GM21447 (cell line): ENCODE data around the gene BLVRA.
A peak's percentile ranks its signal among the peaks of the same experiment; 100 is the strongest.
"Not testable (repeated sequence)": the region's sequence is repeated elsewhere in the genome, so short reads cannot be mapped to it uniquely, and the experiment has no call there.

Experiments used
- ATAC-seq: cut with Tn5 transposase; IDR thresholded peaks from one replicate; pipeline ENCODE4 v1.9.1; 2021; ENCODE audit not compliant: unreplicated experiment

The BLVRA gene

DNA sequence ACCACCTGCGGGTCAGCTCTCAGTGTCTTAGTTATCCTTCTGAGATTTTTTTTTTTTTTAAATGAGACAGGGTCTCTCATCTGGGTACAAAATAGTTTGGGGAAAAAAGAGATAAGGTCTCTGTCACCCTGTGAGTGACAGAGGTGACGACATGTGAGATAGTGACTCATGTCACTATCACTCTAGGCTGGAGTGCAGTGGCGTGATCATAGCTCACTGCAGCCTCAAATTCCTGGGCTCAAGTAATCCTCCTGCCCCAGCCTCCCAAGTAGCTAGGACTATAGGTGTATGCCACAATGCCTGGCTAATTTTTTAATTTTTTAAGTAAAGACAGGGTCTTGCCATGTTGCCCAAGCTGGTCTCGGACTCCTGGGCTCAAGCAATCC is 10.4 kb downstream of the BLVRA start:
- ATAC-seq, result no peak

DNA sequence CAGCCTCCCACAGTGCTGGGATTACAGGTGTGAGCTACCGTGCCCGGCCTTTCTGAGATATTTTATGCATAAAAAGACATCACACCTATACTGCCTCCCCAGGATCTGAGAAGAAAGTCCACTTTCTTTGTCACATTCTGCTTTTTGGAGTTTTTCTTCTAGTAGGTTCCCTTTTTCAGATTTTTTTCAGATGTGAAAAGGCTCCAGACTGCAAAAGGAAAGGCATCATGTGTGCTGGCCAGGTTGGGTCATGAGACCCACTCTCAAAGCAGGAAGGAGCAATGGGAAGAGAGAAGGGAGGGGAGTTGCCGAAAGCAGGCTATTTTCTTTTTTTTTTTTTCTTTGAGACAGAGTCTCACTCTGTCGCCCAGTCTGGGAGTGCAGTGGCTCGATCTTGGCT is 10.8 kb downstream of the BLVRA start:
- ATAC-seq, result no peak

DNA sequence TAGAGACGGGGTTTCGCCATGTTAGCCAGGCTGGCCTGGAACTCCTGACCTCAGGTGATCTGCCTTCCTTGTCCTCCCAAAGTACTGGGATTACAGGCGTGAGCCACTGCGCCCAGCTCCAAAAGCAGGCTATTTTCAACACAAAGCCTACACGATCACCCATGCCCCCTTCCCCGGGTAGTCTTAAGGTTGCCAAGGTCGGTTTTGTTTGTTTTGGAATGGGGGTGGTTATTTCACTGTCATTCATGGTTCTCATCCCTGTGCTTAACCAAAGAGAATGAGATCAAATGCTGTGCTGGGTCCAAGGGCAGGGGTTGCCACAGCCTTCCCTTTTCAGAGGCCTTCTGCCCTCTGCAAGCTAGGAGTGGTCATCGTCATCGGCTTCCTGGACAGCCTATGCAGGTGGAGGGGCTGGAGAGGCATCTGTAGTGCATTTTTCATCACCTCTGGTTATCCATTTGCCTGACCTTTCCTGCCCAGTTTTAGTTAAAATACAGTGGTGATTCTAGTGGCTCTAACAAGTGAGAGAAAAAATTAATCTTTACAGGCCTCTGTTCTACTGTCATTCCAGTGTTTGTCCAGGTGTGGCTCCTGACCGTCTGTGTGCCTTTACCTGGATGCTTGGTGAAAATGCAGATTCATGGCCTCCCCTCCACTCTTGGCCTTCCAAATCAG is 11.4 kb downstream of the BLVRA start:
- no peak for ATAC-seq

GRCh38 chr7:43771128-43771527 is 12.6 kb downstream of the BLVRA start:
- no peak for ATAC-seq

DNA sequence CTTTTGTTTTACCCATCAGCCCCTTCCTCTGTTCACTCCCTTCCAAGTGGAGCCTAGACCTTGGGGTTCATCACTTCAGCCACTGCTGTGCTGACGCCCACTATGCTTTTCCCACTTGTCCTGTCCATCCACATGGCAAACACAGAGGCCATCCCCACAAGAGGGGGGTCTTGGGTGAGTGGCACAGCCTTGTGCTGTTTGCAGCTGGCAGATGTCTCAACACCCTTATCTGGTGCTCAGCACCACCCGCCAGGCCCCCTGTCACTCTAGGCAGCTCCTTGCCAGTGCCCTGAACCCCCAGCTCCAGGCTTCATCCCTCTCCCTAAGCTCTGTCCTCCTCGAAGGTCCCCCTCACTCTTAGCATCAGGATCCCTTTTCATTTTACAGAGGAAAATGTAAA is 13.1 kb downstream of the BLVRA start:
- no peak for ATAC-seq

DNA sequence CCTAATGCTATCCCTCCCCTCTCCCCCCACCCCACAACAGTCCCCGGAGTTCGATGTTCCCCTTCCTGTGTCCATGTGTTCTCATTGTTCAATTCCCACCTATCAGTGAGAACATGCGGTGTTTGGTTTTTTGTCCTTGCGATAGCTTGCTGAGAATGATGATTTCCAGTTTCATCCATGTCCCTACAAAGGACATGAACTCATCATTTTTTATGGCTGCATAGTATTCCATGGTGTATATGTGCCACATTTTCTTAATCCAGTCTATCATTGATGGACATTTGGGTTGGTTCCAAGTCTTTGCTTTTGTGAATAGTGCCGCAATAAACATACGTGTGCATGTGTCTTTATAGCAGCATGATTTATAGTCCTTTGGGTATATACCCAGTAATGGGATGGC is 14.8 kb downstream of the BLVRA start:
- ATAC-seq, result not testable (repeated sequence)

- not testable (repeated sequence) for ATAC-seq
These were observed 16.8 kb downstream of the BLVRA start for GRCh38 chr7:43775255-43775654.

DNA sequence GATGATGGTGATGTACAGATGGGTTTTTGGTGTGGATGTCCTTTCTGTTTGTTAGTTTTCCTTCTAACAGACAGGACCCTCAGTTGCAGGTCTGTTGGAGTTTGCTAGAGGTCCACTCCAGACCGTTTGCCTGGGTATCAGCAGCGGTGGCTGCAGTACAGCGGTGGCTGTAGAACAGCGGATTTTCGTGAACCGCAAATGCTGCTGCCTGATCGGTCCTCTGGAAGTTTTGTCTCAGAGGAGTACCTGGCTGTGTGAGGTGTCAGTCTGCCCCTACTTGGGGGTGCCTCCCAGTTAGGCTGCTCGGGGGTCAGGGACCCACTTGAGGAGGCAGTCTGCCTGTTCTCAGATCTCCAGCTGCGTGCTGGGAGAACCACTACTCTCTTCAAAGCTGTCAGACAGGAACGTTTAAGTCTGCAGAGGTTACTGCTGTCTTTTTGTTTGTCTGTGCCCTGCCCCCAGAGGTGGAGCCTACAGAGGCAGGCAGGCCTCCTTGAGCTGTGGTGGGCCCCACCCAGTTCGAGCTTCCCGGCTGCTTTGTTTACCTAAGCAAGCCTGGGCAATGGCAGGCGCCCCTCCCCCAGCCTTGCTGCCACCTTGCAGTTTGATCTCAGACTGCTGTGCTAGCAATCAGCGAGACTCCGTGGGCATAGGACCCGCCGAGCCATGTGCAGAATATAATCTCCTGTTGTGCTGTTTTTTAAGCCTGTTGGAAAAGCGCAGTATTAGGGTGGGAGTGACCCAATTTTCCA is 20.0 kb downstream of the BLVRA start:
- ATAC-seq, result not testable (repeated sequence)

DNA sequence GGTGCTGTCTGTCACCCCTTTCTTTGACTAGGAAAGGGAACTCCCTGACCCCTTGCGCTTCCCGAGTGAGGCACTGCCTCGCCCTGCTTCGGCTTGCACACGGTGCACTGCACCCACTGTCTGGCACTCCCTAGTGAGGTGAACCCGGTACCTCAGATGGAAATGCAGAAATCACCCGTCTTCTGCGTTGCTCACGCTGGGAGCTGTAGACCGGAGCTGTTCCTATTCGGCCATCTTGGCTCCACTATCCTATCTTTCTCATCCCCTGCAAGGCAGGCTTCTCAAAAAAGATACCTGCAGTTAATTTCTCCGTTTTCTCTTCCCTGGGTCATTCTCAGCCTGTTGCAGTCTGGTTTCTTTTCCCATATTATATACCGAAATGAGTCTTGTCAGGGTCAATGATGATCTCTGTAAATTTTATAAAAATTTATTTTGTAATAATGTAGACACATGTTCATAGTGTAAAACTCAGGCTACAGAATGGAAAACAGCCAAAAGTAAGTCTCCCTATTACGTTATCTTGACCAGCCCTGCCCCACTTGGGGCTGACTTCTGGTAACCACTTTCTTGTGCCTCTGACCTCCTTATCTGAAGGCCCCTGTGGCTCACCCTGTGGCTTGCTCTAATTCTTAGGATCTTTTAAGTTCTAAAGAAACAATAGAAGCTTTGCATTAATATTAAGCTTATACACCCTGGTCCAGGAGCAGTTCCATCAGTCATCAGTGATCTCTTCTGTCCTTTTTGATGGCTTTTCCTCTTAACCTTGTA is 20.7 kb downstream of the BLVRA start:
- no peak for ATAC-seq

- ATAC-seq, result no peak
These were observed 23.5 kb downstream of the BLVRA start for GRCh38 chr7:43781726-43782607.

DNA sequence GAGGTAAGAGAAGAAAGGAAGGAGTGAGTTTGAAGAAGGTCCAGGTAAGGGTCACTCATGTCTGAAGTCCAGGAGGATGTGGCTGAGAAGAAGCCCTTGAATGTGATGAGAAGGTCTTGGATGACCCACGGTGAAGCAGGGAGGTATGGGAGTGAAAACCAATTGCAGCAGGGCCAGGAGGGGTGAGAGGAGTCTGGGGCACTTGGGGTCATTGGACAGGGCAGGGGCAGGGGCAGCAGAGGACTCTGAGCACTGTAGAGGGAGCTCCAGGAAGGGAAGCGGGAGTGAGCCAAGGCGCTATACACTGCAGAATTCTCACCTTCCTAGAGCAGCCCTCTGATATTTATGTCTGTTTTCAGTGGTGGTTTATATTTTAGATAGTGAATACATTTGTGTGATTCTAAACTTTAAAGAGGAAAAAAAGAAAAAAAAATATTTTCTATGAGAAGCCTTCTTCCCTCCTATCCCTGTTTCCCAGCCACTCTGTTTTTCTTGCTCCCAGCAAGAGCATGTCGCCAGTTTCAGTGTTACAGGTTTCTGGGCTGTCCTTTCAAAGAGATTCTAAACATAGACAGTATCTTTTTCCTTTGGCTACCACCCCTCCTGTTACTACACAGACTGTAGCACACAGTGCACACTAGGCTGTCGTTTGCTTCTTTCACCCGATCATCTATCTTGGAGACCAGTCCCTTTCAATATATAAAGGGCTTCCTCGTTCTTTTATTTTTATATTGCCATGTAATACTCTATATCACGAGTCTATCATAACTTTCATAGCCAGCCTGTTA is 24.5 kb downstream of the BLVRA start:
- no peak for ATAC-seq

- no peak for ATAC-seq
These were observed 25.6 kb downstream of the BLVRA start for GRCh38 chr7:43784030-43784584.

GRCh38 chr7:43784585-43785087 is 26.2 kb downstream of the BLVRA start:
- ATAC-seq, result peak; percentile 98

DNA sequence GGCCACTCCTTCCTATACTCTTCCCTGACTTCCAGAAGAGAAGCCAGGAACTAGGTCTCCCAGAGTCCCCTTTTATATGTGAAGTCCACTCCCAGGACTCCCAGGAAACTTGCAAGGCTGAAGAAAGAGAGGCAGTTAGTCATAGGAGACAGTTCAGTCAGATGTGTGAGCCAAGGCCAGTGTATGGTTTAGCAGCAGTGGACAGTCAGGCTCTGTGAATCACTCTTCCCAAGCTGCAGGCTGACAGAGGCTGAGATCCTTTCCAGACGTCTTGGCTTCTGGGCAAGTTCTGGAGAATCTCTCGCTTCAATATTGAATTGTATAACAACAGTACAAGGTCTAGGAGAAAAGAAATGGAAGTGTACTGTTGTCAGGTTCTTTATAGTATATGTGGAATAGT is 26.9 kb downstream of the BLVRA start:
- no peak for ATAC-seq

DNA sequence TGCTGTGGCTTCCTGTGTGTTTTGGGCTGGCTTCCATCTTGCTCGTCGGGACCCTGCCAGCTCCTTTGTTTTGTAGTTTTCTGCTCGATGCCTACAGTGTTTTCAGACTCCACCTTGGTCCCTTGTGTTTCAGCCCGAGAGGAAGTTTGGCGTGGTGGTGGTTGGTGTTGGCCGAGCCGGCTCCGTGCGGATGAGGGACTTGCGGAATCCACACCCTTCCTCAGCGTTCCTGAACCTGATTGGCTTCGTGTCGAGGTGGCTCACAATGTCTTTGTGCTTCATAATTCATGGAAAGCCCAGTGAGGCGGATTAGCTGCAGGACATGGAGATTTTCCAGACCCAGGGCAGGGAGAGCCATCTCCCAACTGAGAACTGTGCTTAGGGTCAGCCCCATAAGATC is 29.3 kb downstream of the BLVRA start:
- ATAC-seq, result no peak

- ATAC-seq, result no peak
These were observed 31.5 kb downstream of the BLVRA start for GRCh38 chr7:43790006-43790405.

GRCh38 chr7:43790834-43791233 is 32.4 kb downstream of the BLVRA start:
- no peak for ATAC-seq

GRCh38 chr7:43791665-43792064 is 33.2 kb downstream of the BLVRA start:
- no peak for ATAC-seq

- no peak for ATAC-seq
These were observed 34.1 kb downstream of the BLVRA start for GRCh38 chr7:43792471-43793150.
